GM19438 (cell line): Measurements from ENCODE around the gene COX14.
"Not testable (repeated sequence)": the region's sequence is repeated elsewhere in the genome, so short reads cannot be mapped to it uniquely, and the experiment has no call there.

Experiments
- ATAC-seq: cut with Tn5 transposase; IDR thresholded peaks from one replicate; pipeline ENCODE4 v1.9.1; 2021; ENCODE audit warnings: low read depth; ENCODE audit not compliant: unreplicated experiment

The COX14 gene

GRCh38 chr12:50107416-50108268 is 4.4 kb upstream of the COX14 start:
- ATAC-seq = no peak

GRCh38 chr12:50109319-50109718 is 2.7 kb upstream of the COX14 start:
- ATAC-seq = no peak

GRCh38 chr12:50110127-50110761 is 1.8 kb upstream of the COX14 start:
- no peak for ATAC-seq

GRCh38 chr12:50110762-50111351 is 1.2 kb upstream of the COX14 start:
- no peak for ATAC-seq

- ATAC-seq = no peak
Measured at GRCh38 chr12:50111395-50111692, 692 bp upstream of the COX14 start.

GRCh38 chr12:50112456-50113218 is 601 bp downstream of the COX14 start:
- no peak for ATAC-seq

GRCh38 chr12:50117057-50117622 is 5.1 kb downstream of the COX14 start:
- ATAC-seq = no peak

- ATAC-seq = no peak
Measured at GRCh38 chr12:50119387-50119786, 7.4 kb downstream of the COX14 start.

- ATAC-seq = no peak
Measured at GRCh38 chr12:50120521-50120920, 8.5 kb downstream of the COX14 start.

GRCh38 chr12:50120953-50121352 is 8.9 kb downstream of the COX14 start:
- ATAC-seq = no peak

GRCh38 chr12:50121641-50122040 is 9.6 kb downstream of the COX14 start:
- no peak for ATAC-seq

- ATAC-seq = no peak
Measured at GRCh38 chr12:50123203-50123602, 11.2 kb downstream of the COX14 start.

GRCh38 chr12:50127546-50127945 is 15.5 kb downstream of the COX14 start:
- ATAC-seq = no peak

GRCh38 chr12:50129290-50129689 is 17.3 kb downstream of the COX14 start:
- no peak for ATAC-seq

- ATAC-seq = no peak
Measured at GRCh38 chr12:50132505-50133135, 20.6 kb downstream of the COX14 start.

GRCh38 chr12:50142993-50143392 is 31.0 kb downstream of the COX14 start:
- ATAC-seq = no peak

GRCh38 chr12:50145439-50145838 is 33.4 kb downstream of the COX14 start:
- ATAC-seq = no peak

GRCh38 chr12:50147281-50147680 is 35.2 kb downstream of the COX14 start:
- no peak for ATAC-seq

GRCh38 chr12:50148011-50148410 is 36.0 kb downstream of the COX14 start:
- ATAC-seq = not testable (repeated sequence)

GRCh38 chr12:50149311-50149710 is 37.3 kb downstream of the COX14 start:
- no peak for ATAC-seq
